Measurements from ENCODE around the gene SFXN5.

GRCh38 chr2:72938455-72938854 lies 133.1 kb downstream of the SFXN5 start:
- no peak for TF ChIP-seq CTCF (IDR thresholded peaks at IDR 0.05)
- no peak for TF ChIP-seq POLR2AphosphoS5 (IDR thresholded peaks at IDR 0.05; ENCODE audit: insufficient read depth in 1 of 2, low read depth in 1 of 2)

Data from vagina (tissue), 2 donors.